ENCODE data around the gene DNAH7.
"Not testable (repeated sequence)": the region's sequence is repeated elsewhere in the genome, so short reads cannot be mapped to it uniquely, and the experiment has no call there.

The DNAH7 gene

DNA sequence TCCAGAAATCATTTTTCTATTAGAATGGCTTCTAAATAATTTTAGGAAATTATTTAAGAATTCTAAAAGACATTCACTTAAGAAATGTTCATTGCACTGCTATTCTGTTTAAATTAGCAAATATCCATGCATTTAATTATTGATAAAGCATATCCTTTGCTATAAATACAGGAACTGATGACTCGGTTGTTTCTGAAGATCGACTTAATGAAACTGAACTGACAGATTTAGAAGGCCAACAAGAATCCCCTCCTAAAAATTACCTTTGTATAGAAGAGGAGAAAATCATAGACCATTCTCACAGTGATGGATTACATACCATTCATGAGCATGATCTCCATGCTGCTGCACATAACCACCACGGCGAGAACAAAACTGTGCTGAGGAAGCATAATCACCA lies 352.2 kb downstream of the DNAH7 start:
- DNase-seq (ENCODE audit: low read depth), result no peak

DNA sequence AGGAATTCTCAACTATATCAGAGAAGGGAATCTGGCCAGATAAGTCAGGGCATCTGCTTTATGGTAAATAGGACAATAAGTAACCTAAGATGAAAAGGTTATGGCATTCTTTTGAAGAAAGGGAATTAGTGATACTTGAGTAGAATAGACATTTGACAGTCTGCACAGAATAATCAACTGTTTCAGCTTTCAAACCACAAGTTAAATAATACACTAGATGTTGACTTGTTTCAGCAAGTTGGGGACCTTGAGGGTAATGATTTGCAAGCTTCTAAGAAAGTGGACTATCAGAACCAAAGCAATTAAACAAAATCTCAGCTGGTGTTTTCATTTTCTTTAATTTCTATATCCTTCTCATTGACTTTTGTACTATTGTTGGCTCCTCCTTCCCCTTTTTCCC lies 357.2 kb downstream of the DNAH7 start:
- no peak for DNase-seq (ENCODE audit: low read depth)

DNA sequence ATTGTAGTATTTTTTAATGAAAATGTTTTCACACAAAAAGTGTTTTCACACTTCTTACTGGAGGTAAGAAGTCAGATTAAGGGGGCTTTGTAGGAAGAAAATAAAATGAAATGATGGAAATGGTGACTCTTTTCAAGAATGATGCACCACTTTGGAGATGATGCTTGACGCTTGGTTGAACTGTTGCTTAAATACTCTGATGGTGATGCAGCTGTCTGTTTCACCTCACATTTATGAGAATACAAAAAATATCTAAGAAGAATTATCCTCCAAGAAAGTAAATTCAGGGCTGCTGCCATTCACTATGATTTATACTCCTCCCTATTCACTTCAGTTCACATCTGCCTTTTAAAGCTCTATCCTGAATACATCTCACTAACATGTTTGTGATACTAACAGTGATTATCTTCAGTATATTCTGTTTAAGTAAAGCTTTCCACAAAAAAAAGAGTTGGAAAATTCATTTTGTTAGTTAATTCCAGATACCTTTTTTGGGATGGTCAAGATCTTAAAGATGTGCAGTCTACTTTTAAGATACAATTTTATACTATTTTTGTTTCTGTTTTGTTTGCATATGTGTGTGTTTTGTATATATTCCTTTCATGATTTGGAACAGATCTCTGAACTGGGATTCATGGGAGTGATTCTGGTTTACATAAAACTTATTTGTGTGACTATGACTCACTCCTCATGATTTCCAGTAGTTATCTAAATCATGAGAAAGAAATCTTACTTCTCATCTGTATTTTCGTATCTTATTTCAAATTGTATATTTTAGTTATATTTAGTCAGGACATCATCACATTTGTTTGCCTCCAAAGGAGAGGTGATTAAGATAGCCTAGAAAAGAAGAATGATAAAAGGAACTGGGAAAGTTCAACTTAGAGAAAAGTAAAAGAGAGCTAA lies 358.5 kb downstream of the DNAH7 start:
- DNase-seq (ENCODE audit: low read depth), result peak; percentile 24

DNA sequence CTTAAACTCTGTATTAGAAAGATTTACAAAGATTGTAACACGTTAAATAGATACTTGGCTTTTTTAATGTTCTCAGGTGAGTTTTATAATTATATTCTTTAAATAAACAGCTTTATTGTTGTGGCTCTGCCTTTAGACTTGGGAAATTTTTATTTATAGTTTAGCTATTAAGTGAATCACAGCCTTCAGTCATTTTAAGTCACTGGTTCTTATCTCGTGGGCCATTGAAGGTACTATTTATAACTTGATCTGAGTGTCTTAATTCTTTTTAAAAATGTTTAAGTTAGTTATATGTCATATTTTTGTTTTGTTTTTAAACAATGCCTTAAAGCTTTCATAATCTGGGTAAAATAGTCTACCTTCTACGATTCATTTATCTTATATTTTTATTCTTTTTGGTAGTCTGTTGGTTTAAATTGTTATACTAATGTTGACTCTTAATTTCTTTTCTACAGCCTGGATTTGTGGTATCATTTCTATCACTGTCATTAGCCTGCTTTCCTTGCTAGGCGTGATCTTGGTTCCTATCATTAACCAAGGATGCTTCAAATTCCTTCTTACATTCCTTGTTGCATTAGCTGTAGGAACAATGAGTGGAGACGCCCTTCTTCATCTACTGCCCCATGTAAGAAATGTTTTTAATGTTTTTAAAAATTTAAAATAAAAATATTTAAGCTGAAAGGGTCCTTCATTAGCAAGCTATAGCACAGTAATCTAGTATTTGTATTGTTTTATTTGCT lies 362.3 kb downstream of the DNAH7 start:
- DNase-seq (ENCODE audit: low read depth), result no peak

DNA sequence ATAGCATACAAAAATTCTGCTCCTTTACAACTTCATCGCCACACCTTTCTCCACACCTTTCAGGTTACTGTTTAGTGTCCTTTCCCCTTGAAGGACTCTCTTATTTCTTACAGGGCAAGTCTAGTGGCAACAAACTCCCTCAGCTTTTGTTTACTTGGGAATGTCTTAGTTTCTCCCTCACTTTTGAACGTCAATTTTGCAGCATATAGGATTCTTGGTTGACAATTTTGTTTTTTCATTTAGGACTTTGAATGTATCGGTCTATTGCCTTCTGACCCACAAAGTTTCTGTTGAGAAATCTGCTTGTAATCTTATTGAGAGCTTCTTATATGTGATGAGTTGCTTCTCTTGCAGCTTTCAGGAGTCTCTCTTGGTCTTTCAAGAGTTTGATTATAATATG lies 368.2 kb downstream of the DNAH7 start:
- no peak for DNase-seq (ENCODE audit: low read depth)

DNA sequence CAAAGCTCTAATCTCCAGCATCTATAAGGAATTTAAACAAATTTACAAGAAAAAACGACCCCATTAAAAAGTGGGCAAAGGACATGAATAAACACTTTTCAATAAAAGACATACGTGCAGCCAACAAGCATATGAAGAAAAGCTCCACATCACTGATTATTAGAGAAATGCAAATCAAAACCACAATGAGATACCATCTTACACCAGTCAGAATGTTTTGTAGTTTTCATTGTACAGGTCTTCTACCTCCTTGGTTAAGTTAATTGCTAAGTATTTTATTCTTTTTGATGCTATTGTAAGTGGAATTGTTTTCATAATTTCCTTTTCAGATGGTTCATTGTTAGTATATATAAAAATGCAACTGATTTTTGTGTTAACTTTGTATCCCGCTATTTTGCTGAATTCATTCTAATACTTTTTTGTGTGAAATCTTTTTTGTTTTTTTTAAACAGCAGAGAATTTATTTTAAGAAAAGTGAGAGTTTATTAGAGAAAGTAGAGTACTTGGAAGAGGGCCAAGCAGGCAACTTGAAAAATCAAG lies 370.9 kb downstream of the DNAH7 start:
- no peak for DNase-seq (ENCODE audit: low read depth)

DNA sequence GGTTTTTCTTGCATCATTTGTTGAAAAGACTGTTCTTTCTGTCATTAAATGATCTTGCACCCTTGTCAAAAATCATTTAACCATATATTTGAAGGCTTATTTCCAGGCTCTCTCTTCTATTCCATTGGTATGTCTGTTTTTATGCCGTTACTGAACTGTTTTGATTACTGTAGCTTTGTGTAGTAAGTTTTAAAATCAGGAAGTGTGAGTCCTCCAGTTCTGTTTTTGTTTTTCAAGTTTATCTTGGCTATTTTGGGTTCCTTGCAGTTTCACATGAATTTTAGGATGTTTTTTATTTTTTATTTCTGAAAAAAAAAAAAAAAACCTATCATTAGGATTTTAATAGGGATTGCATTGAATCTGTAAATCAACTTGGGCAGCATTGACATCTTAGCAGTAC lies 372.6 kb downstream of the DNAH7 start:
- DNase-seq (ENCODE audit: low read depth), result no peak

DNA sequence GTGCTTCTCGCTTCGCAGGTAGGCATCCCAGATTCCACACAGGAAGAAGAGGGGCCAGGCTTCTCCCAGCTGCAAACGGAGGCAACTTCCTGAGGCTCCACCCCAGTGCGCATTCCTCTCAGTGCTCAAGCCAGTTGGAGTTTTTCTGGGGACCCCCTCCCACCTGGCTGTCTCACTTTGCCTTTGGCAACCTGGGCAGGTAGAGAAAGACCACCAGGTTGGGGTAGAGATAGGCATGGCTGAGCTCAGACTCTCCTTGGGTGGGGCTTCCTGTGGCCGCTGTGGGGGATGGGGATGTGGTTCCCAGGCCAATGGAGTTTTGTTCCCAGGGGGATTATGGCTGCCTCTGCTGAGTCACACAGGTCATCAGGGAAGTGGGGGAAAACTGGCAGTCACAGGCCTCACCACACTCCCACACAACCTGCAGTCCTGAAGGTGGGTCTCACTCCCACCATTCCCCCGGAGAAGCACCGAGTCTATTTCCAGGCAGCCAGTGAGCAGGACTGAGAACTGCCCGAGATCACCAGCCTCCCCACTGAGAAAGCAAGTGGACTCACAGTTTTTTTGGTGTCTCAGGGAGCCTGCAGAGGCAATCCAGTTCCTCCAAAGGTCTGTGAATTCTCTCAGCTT lies 373.5 kb downstream of the DNAH7 start:
- no peak for DNase-seq (ENCODE audit: low read depth)

DNA sequence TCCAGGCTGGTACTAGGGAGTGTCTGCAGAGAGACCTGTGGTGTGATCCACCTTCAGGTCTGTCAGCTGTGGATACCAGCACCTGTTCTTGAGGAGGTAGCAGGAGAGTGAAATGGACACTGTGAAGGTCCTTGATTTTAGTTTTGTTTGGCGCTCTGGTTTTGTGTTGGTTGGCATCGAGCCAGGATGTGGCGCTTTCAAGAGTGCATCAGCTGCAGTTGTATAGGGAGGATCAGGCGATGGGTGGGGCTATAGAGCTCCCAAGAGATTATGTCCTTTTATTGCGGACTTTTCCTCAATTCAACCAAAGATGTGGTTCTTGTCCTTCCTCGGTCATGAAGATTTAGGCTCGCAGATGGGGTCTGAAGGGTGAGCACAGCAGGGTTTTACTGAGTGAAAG lies 374.1 kb downstream of the DNAH7 start:
- no peak for DNase-seq (ENCODE audit: low read depth)

DNA sequence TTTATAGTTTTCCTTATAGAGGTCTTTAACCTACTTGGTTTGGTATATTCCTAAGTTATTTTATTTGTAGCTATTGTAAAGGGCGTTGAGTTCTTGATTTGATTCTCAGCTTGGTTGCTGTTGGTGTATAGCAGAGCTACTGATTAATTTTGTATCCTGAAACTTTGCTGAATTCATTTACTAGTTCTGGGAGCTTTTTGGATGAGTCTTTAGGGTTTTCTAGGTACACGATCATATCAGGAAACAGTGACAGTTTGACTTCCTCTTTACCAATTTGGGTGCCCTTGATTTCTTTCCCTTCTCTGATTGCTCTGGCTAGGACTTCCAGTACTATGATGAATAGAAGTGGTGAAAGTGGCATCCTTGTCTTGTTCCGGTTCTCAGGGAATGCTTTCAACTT lies 376.1 kb downstream of the DNAH7 start:
- not testable (repeated sequence) for DNase-seq (ENCODE audit: low read depth)
